Measurements from ENCODE around the gene COL15A1. TPM values are rescaled to one million over a fixed set of nuclear protein-coding genes. Genes with fewer than 3 reads are reported as not detected.

The COL15A1 gene
- polyA plus RNA-seq, 1 donor (not counting 4 experiments of a cell fraction or from before 2014, with no cell fraction given), result not detected

DNA sequence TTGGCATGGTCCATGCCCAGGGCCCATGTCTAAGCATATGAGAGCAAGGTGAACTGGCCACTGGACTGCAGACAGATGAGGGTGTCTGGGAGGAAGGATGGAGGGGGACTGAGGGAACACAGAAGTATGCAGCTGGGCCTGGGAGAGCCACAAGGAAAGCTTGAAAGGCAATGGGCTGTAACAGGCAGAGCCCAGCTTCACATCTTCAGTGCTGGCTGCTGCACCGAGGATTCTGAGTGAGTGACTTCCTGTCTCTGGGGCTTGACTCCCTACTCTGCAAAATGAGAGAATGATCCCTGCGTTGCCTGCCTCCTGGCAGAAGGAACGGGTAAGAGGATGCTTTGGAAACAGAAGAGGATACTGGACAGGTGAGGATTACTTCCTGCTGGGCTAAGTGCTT is 29.0 kb downstream of the COL15A1 start:
- no peak overlapping the region for H2AFZ ChIP-seq (ENCODE audit: control insufficient read depth, low read length)
- H3K9me3 ChIP-seq (ENCODE audit: control insufficient read depth, low read depth, low read length), result no peaks in the 10 kb centered on the region
- no peak overlapping the region for H3K4me3 ChIP-seq (ENCODE audit: control insufficient read depth in 2 of 3, extremely low read depth in 1 of 3, insufficient read depth in 2 of 3, low read depth in 1 of 3, low read length in 3 of 3)
- peaks cover 7% of the 10 kb centered on the region for H3K4me1 ChIP-seq (ENCODE audit: control insufficient read depth, extremely low read depth, insufficient read depth, low read length)
- DNase-seq (ENCODE audit: low read depth, low spot score), result no peak
- no peaks in the 10 kb centered on the region for H3K79me2 ChIP-seq (ENCODE audit: control insufficient read depth, insufficient read depth, low read length)
- H4K20me1 ChIP-seq (ENCODE audit: control insufficient read depth, extremely low read depth, insufficient read depth, low read length), result no peaks in the 10 kb centered on the region
- no peak overlapping the region for H3K27ac ChIP-seq (ENCODE audit: control insufficient read depth, insufficient read depth, low read length)
- no peak for FAIRE-seq
- H3K9me1 ChIP-seq (ENCODE audit: control insufficient read depth, extremely low read depth, insufficient read depth, low read length), result no peaks in the 10 kb centered on the region
- dilution Hi-C loops (cut with MboI; ENCODE audit: extremely low pct_ligation_motif_present, low sequenced_read_pairs), result no loop called here
- peaks cover 21% of the 10 kb centered on the region for H3K27me3 ChIP-seq (ENCODE audit: control insufficient read depth, extremely low read depth, insufficient read depth, low read length)
- H3K4me2 ChIP-seq (ENCODE audit: control insufficient read depth, extremely low read depth, insufficient read depth, low read depth, low read length), result no peak overlapping the region
- H3K36me3 ChIP-seq (ENCODE audit: control insufficient read depth in 2 of 2, extremely low read depth in 1 of 2, insufficient read depth in 2 of 2, low read length in 2 of 2), result no peaks in the 10 kb centered on the region
- TF ChIP-seq, protein P1, sequence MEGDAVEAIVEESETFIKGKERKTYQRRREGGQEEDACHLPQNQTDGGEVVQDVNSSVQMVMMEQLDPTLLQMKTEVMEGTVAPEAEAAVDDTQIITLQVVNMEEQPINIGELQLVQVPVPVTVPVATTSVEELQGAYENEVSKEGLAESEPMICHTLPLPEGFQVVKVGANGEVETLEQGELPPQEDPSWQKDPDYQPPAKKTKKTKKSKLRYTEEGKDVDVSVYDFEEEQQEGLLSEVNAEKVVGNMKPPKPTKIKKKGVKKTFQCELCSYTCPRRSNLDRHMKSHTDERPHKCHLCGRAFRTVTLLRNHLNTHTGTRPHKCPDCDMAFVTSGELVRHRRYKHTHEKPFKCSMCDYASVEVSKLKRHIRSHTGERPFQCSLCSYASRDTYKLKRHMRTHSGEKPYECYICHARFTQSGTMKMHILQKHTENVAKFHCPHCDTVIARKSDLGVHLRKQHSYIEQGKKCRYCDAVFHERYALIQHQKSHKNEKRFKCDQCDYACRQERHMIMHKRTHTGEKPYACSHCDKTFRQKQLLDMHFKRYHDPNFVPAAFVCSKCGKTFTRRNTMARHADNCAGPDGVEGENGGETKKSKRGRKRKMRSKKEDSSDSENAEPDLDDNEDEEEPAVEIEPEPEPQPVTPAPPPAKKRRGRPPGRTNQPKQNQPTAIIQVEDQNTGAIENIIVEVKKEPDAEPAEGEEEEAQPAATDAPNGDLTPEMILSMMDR (optimal IDR thresholded peaks at IDR 0.05 in 1 of 3, IDR thresholded peaks at IDR 0.05 in 1 of 3, conservative IDR thresholded peaks at IDR 0.05 in 1 of 3; ENCODE audit: extremely low read depth in 1 of 3, insufficient read depth in 2 of 3, low read length in 3 of 3), result no peak
- no peak for TF ChIP-seq EZH2 (IDR thresholded peaks at IDR 0.05; ENCODE audit: low read length)
- no peak overlapping the region for H3K9ac ChIP-seq (ENCODE audit: control insufficient read depth, extremely low read depth, insufficient read depth, low read length)

DNA sequence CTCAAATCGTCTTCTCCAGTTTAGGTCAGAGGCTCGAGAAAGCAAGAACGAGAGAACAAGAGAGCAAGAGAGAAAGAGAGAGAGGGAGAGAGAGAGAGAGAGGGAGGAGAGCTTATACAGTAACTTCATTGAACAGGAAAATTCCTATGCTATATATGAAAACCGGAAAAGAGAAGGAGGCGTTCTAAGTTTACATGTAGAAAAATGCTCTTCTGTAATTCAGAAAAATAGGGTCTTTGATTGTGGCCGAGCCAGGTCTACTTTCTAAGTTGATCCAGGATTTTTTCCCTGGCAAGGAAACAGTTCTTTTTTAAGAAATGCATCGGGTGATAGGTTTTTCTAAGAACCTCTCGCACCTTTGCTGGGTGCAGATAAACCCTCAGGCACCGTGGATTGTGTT is 29.5 kb downstream of the COL15A1 start:
- peaks cover 25% of the 10 kb centered on the region for H3K27me3 ChIP-seq (ENCODE audit: control insufficient read depth, extremely low read depth, insufficient read depth, low read length)
- H3K27ac ChIP-seq (ENCODE audit: control insufficient read depth, insufficient read depth, low read length), result no peak overlapping the region
- H3K4me1 ChIP-seq (ENCODE audit: control insufficient read depth, extremely low read depth, insufficient read depth, low read length), result peaks cover 7% of the 10 kb centered on the region
- H3K4me3 ChIP-seq (ENCODE audit: control insufficient read depth in 2 of 3, extremely low read depth in 1 of 3, insufficient read depth in 2 of 3, low read depth in 1 of 3, low read length in 3 of 3), result no peak overlapping the region
- no peaks in the 10 kb centered on the region for H3K9me1 ChIP-seq (ENCODE audit: control insufficient read depth, extremely low read depth, insufficient read depth, low read length)
- FAIRE-seq (no peak), DNase-seq (ENCODE audit: low read depth, low spot score) (no peak)
- H3K9me3 ChIP-seq (ENCODE audit: control insufficient read depth, low read depth, low read length), result no peaks in the 10 kb centered on the region
- no peak for TF ChIP-seq EZH2 (IDR thresholded peaks at IDR 0.05; ENCODE audit: low read length)
- TF ChIP-seq, protein P1 (optimal IDR thresholded peaks at IDR 0.05 in 1 of 3, IDR thresholded peaks at IDR 0.05 in 1 of 3, conservative IDR thresholded peaks at IDR 0.05 in 1 of 3; ENCODE audit: extremely low read depth in 1 of 3, insufficient read depth in 2 of 3, low read length in 3 of 3), result no peak
- H2AFZ ChIP-seq (ENCODE audit: control insufficient read depth, low read length), result no peak overlapping the region
- dilution Hi-C loops (cut with MboI; ENCODE audit: extremely low pct_ligation_motif_present, low sequenced_read_pairs), result no loop called here
- H3K4me2 ChIP-seq (ENCODE audit: control insufficient read depth, extremely low read depth, insufficient read depth, low read depth, low read length), result no peak overlapping the region
- H3K36me3 ChIP-seq (ENCODE audit: control insufficient read depth in 2 of 2, extremely low read depth in 1 of 2, insufficient read depth in 2 of 2, low read length in 2 of 2), result no peaks in the 10 kb centered on the region
- H3K79me2 ChIP-seq (ENCODE audit: control insufficient read depth, insufficient read depth, low read length), result no peaks in the 10 kb centered on the region
- no peak overlapping the region for H3K9ac ChIP-seq (ENCODE audit: control insufficient read depth, extremely low read depth, insufficient read depth, low read length)
- H4K20me1 ChIP-seq (ENCODE audit: control insufficient read depth, extremely low read depth, insufficient read depth, low read length), result no peaks in the 10 kb centered on the region
